NCI-H2107 (cell line): ENCODE data around the gene POLE4.
A peak's percentile ranks its signal among the peaks of the same experiment; 100 is the strongest.

Experiments
- DNase-seq: peaks from one replicate; lab custom pipeline; 2025; lab: John Stamatoyannopoulos, UW

POLE4 gene, protein sequence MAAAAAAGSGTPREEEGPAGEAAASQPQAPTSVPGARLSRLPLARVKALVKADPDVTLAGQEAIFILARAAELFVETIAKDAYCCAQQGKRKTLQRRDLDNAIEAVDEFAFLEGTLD

DNA sequence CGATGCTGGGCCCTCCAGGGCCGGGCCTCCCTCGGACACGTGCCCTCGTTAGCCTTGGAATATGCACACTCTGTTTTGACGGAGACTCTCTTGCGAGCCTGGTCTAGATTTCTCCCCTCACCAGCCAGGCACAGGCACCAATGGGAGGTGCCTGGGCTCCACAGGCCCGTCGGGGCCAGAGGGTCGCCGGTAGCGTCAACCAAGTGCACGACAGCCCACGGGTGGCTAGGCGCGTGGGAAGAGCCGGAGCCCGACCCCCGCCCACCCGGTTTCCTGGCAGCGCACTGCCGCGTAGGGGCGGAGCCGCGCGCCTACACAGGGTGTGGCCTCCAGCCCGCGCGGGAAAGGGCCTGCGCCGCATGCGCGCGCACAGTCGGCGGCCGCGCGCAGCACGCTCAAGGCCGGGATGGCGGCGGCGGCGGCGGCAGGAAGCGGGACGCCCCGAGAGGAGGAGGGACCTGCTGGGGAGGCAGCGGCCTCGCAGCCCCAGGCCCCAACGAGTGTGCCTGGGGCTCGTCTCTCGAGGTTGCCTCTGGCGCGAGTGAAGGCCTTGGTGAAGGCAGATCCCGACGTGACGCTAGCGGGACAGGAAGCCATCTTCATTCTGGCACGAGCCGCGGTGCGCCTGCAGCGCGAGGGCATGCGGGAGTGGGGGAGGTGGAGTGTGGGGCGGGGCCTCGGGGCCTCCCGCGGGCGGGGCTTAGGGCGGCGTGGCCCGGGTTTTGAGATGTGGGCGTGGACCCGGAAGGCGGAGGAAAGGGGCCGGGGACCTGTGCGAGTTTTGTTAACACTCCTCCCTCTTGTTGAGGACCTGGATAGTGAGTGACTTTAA, at the start of gene POLE4:
TSS of gene POLE4 (plus strand) at position 370 of the 832 bp plus-strand sequence. CDS start at position 407, 37 bp downstream.
- DNase-seq = peak; percentile 74

DNA sequence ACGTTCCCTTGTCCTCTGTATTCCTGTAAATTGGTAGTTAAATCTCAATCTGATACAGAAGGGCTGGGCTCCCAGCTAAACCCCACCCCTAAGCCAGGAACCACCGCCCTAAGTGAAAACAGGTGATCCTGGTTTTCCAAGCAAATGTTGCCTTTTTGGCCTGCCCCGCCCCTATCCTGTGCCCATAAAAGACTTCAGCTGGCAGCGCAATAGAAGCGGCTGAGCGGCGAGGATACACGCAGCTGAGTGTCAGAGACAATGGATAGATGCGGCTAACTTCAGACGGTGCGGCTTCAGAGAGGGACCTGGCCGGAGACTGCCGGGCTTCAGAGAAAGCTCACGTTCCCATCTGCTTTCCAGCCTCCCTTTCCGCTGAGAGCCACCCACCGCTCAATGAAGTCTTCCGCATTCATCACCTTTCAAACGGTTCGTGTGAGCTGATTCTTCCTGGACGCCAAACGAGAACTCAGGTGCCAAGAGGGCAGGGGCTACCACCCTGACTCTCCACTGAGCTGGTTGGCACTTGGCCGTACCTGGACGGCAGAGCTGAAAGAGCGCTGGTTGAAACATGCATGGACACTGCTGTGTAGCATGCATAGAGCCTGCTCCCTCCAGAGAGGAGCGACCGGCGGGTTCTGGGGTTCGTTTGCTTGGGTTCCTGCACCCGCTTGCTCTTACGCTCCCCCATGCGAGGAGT, 49.5 kb upstream of the POLE4 start:
- no peak for DNase-seq

DNA sequence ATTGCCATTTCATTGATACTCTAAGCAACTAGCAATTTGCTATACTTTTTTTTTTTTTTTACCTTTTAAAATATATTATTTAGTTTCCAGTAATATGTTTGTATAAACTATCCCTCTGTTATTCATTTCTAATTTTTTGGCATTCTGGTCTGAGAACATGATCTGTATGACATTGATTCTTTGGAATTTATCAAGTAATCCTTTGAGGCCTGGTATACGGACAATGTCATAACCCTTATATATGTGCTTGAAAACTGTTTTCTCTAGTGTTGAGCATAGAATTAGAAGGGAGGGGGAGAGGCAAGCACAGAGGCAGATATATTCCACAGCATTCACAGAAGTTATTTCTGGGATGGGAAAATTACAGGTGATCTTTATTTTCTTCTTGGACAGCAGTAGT, 48.2 kb upstream of the POLE4 start:
- no peak for DNase-seq

DNA sequence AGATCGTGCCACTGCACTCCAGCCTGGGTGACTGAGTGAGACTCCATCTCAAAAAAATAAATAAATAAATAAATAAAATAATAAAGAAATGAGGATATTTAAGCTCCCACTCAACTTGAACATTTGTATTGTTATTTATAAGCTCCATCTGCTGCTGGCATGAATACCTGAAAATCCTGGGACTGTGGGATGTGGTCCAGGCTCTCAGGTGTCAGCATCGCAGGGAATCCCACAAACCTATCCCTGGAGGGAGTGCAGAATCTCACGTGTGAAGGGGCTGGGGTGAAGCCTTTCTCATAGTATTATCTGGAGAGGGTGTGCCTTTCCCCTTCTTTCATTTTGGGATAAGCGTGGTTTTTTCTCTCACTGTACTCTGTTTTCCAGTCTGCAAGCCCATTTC, 47.4 kb upstream of the POLE4 start:
- no peak for DNase-seq

DNA sequence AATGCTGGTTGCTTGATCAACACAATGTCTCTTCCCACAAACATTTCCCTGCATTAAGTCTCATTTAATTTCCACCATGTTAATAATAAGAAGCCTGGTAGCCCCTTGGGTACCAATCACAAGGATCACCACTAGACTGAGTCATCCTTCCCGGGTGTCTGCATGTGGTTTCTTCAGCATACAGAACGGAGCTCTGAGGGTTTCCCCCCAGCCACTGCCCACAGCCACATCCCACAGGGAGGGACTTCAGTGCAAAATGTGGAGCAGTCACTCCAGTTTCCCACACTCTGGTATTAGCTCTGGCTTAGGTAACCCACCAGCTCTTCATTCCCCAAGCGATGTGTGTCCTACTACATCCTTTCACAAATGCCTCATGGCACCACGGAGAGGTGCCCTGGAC, 42.7 kb upstream of the POLE4 start:
- no peak for DNase-seq

DNA sequence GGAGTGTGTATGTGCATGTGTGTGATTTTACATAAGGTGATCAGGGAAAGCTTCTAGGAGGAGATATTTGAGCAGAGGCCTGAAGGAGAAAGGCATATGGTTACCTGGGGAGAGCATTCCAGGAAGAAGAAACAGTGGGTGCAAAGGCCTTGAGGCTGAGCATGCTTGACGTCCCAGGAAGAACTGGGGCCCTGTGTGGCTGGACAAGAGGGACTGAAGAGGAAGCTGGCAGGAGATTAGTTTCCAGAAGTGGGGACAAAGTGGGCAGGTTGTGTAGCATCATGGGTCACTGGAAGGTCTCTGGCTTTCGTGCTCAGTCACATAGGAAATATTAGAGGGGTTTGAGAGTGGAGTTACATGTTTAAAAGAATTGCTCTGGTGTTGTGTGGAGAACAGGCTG, 42.0 kb upstream of the POLE4 start:
- DNase-seq = no peak

DNA sequence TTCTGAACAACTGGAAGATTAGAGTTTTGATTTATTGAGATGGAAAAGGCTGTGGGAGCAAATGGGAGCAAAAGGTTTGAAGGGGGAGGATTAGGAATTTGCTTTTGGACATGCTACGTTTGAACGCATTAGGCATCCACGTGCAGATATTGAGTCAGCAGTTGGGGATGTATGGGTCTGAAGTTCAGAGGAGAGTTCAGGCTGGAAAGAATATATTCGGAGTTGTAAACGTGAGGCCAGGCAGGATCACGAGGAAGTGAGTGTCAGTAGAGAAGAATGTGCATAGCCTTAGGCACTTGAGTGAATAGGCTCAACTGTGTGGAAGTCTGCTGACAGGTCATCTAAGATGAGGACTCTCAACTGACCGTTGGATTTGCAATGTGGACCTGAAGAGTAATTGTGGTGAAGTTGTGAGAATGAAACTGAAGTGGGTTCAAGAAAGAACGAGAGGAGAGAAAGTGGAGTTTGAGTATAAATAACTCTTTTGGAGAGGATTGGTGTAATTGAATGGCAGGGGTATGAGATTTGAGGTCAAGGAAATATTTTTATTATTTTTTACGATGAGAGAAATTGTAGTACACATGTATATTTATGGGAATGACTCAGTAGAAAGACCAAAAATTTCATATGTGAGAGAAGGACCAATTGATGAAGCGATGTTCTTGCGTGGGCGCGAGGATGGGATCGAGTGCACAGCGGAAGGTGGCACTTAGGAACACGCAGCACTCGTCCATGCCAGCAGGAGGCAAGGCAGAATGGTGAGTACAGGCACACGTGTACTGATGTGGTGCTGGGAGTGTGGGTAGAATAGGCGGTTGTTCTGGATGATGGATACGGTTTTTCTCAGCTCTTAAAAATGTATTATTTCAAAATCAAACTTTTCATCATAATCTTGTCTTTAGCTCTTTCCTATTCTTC, 40.5 kb upstream of the POLE4 start:
- DNase-seq = no peak

DNA sequence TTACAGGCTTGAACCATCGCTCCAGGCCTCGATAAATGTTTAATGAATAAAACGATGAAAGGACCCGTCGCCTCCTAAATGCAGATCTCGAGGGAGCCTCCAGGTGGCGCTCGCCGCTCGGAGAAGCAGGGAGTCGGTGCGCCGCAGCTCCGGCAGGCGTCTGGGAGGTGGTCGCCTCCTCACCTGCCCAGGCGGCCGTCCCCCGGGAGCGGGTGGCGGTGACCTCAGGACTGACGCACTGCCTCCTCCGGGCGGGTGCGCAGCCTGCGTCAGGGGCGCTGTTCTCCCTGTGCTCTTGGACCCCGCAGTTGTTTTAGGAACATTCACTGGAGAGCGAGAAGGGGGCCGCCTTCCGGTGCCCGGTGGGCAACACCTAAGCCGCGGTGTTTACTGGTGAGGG, 38.6 kb upstream of the POLE4 start:
- DNase-seq = peak; percentile 57

DNA sequence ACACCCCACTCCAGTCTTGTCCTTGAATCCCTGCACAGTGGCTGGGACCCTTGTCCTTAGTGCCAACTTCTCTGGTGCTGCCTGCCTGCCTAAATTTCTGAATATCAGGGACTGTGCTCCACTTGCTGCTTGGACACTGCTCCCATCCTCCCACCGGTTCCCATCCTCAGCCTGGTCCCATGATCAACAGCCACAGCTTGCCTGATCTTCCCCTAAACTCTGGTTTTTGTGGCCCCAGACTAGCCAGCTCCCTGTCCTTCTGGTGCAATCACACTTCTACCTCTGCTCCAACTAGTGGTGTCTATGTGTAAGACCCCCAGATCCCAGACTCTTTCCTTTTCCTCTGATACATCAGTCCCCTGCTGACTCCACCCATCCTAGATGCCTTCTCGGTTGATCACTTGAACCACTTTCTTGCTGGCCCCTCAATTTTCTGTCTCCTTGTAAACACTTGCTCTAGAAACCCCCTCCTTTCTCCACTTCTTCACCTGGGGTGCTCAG, 37.2 kb upstream of the POLE4 start:
- no peak for DNase-seq

DNA sequence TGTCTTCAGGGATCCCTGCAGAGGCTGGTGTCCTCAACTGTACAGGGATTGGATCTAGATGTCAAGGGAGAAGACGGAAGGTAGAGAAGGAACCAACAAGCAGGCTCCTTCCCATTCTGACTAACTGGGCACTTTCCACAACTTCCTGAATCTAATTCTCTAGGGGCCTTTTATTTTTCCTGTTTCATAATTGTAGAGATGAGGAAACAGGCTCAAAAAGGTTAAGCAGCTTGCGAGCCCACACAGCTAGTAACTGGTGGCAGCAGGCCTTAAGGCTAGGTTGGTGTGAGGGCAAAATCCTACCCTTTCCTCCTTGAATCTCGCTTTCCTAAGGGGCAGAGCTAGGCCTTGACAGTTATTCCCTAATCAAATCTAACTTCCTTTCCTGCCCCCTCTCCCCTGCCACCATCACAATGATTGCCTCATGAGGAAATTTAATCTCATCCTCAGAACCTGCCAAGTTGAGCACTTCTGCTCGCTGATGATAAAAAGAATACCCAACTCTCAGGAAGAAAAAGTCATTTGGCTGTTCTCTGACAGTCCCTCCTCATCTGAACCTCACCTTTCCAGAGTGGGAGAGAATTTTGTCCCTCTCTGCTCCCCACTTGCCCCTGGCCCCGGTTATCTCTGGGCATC, 35.7 kb upstream of the POLE4 start:
- no peak for DNase-seq

DNA sequence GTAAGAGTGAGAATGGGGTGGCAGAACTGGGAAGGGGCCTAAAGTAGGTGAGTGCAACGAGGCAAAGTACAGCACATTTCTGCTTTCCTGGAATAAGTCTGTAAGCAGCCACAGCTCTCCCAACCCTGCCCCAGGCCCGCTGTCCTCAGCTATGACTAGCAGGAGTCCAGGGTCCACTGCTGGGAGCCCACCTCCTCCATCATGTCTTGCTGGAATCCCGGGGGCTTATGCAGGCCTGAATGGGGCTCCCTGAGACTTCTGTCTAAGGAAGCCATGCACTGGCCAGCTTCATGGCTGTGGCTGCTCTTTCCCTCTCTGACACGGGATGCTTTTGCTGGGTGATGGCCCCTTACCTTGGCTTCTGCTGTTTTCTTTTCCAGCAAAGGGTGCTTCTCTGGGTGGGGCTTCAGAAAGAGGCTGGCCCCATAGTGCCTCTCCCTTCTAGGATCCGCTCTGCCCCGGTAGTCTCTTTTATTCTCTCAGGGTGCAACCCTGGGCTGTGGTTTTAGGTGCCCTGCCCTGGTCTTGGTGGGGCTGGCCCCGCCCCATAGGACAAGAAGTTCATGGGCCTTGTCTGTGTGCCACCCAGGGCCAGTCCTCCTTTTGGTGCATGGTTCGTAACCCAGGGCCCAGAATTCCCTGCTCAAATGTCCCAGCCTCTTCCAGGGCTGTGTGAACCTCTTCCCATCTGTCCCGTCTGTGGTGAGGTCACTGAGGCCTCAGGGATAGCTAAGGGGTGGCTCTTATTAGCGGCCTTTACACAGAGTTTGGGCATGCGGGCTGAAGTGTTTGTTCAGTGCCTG, 33.8 kb upstream of the POLE4 start:
- no peak for DNase-seq

DNA sequence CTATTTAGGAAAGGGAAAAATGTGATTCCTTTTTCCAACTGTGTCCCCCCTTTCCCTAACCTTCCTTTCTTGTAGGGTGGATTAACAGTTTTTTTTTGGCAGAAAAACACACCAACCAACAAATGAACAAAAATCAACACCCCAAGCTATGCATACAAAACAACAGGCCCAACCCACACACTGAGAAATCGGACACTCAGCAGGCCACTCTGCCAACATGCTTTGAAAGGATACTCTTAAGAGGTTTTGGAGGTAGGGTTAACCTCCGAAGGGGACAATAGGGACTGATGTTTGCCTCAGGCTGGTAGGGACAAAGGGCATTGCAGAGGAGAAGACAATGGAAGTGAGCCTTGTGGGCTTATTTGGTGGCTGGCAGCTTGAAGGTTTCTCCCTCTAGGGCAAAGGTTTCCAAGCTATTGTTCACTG, 33.1 kb upstream of the POLE4 start:
- no peak for DNase-seq

DNA sequence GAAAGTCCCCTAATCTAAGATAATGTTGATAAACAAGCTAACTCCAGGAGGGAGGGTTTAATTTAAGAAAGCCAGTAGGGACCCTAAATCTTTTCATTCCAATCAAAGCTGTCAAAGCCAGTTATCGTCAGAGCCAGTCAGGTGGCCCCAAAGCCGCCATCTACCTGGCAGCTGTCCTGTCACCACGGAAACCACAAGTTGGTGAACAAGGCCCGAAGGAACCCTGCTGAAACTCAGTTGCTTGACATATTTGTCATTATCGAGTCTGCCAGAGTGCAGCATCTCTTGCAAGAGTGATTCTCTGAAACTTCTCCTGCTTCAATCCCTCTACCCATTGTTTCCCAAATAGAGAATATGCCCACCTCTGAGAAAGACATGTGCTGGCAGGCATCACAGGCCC, 30.8 kb upstream of the POLE4 start:
- DNase-seq = no peak

DNA sequence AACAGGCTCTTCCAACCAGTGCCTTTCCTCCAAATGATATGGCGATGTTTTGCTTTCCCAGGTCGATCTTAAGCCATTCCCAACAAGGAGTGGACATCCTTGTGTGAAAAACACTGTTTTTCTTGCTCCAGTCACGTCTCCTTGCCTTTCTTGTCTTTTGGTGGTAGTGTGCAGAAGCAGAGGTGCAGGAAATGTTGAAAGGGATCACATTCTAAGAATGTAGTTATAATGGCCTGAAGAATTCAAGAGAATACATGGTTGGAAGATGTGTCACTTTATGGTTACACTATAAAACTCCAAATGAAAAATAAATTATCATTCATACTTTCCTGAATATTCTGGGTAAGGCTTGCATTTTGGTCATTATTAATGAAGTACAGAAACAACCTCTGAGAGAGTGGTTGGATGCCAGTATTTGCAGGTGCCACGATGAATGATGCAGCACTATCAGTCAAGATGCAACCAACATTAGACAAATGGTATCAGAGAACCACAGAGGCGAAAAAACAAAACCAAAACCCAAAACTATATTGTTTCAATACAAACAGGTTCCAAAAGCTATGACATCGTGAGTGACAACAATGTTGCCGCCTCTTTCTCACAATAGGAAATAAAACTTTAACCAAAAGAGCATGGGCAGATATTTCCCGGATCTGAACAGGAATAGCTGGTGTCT, 27.5 kb upstream of the POLE4 start:
- no peak for DNase-seq

DNA sequence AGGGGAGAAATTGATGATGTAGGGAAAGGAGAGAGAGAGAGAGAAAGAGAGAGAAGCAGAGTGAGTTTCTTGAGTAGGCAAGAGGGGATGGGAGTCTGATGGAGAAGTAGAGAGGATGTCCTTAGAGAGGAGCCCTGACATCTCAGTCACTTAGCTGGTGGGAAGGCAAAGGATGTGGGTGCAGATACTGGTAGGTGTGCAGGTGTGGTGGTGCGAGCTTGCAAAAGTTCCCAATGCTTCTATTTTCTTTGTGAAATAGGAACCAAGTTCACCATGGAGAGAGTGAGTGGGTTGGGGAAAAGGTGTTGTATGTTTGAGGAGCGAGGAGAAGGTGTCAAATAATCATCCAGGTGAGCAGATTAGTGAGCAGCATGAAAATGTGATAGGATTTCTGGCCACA, 26.5 kb upstream of the POLE4 start:
- DNase-seq = no peak

DNA sequence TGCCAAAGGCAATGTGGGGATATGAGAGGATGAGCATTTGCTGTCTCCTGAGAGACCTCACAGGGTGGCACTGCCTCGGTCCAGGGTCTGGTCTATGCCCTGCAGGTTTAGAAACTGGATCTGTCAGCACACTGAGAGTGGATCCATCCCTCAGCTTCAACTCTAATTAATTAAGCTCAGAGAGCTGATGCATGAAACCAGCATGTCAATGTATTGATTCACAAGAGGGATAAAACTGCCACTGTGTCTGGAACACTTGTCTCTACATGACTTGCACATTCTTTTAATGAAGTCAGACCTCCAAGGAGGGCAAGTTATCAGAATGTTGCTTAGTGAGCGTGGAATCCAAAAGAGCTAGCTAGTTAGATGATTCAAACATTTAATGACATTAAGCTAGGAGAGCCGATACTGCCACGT, 22.5 kb upstream of the POLE4 start:
- no peak for DNase-seq

DNA sequence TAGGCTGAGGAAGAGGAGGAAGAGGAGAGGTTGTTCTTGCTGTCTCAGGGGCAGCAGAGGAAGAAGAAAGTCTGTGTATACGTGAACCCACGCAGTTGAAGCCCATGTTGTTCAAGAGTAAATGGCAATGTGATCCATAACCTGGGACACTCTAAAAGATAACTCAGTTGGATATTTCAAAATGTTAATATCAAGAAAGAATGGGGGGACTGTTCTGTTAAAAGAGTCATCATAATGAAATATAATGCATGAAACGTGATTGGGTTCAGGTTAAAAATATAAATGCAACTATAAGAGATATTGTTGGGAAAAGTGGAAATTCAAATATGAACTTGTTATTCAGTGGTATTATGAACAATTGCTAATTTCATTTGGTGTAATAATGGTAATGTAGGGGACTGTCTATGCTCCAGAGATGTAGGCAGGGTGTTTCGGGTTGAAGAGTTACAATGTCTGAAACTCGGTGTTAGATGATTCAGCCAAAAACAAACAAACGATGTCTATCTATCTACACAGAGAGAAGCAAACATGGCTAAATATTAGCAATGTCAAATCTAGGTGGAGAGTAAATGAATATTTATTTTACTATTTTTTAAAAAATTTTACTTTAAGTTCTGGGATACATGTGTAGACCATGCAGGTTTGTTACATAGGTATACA, 21.1 kb upstream of the POLE4 start:
- no peak for DNase-seq

DNA sequence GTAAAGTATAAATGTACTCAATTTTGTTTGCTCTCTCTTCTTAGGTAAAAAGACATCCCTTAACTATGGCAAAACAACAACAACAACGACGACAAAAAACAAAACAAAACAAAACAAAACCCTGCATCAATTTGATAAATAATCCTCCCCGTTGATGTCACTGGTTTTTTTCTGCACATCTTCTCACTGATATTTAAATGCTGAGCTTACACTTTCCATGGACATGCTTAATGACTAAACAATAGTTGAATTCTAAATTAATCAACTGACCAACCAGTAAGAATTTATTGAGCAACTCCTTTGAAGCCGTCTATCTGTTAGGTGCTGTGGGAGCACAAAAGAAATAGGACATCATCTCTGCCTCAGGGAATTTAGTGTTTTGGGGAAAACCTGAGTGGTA, 20.2 kb upstream of the POLE4 start:
- no peak for DNase-seq
